Adrenal gland (tissue), 5 donors: ENCODE results near the gene TEX13D.

ENCODE experiments used
- CTCF ChIP-seq, 6 experiments: fragments of 450-650 bp in 4 of 6; fragments of 200-600 bp in 2 of 6; sonication (generic) in 1 of 6; IDR thresholded peaks; 1 replicate in 5 of 6; 2 replicates in 1 of 6; pipeline versions ENCODE4 v1.5.1 to v1.8.0; 2016 to 2021; ENCODE audit warnings: antibody characterized with exemption in 6 of 6, mild to moderate bottlenecking in 2 of 6, moderate library complexity in 1 of 6
- POLR2A ChIP-seq, 2 donors: fragments of 450-650 bp; IDR thresholded peaks; one replicate each; pipeline ENCODE4 v1.6.1; 2017; ENCODE audit warnings: antibody characterized with exemption in 2 of 2, mild to moderate bottlenecking in 2 of 2, moderate library complexity in 1 of 2
- donor health status: DM: no; HTN: no; CAD: no.

- TF ChIP-seq CTCF (IDR thresholded peaks at IDR 0.05), result no peak
- TF ChIP-seq POLR2A (IDR thresholded peaks at IDR 0.05), result no peak
Measured at GRCh38 chrX:124307253-124307907, 25.1 kb upstream of the TEX13D start.
